CD4-positive, alpha-beta T cell treated with Interleukin-4 for 4 hours (primary cell): Measurements from ENCODE around the gene TTLL4.
"Not testable (repeated sequence)": the region's sequence is repeated elsewhere in the genome, so short reads cannot be mapped to it uniquely, and the experiment has no call there.

Experiments
- DNase-seq: peaks from one replicate; pipeline ENCODE4 v3.0.0-alpha.2; 2020

TTLL4 gene

DNA sequence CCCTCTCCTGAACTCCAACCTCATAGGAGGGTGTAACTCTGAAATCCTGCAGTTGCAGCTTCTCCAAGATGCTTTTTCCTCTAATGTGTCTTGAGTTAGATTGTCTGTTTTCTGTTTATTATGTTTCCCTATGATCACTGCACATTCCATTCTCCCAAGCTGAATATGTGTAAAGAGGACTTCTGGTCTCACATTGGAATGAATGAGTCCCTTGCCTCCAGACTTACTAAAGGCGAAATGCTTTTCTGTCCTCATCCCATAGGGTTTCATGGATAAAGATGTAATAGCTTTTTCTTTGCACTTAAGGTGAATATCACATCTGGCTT is 35.8 kb downstream of the TTLL4 start:
- no peak for DNase-seq

DNA sequence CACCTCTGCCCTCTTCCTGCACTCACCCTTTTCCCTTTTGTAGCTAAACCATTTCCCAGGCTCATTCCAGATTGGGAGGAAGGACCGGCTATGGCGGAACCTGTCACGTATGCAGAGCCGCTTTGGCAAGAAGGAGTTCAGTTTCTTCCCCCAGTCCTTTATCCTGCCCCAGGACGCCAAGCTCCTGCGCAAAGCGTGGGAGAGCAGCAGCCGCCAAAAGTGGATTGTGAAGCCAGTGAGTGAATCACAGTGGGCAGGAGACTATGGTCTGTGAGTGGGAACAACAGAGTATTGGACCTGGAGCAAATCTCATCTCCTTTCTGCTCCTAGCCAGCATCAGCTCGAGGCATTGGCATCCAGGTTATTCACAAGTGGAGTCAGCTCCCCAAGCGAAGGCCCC is 36.3 kb downstream of the TTLL4 start:
- DNase-seq = no peak

DNA sequence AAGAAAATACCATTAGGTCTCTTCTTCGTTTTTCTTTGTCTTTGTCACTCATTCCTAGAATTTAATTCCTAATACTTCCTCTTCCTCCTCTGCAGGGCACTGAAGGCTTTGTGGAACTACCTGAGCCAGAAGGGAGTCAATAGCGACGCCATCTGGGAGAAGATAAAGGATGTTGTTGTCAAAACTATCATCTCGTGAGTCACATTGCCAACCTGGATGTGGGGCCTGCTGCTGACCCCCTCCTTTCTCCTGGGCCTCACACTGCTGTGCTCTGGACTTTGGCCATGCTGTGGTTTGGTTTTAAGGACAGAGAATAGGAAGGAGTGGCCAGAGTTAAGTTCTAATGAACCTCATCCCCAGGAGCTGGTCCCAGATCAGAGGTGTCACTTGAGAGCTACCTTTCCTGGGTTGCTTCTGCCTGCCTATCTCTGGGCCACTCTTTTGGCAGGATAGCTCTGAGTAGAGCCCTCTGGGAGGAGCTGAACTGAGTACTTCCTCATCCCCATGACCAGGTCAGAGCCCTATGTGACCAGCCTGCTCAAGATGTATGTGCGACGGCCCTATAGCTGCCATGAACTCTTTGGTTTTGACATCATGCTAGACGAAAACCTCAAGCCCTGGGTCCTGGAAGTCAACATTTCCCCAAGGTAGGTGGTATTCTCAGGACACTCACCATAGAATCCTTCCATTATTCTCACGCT is 38.3 kb downstream of the TTLL4 start:
- DNase-seq = no peak

DNA sequence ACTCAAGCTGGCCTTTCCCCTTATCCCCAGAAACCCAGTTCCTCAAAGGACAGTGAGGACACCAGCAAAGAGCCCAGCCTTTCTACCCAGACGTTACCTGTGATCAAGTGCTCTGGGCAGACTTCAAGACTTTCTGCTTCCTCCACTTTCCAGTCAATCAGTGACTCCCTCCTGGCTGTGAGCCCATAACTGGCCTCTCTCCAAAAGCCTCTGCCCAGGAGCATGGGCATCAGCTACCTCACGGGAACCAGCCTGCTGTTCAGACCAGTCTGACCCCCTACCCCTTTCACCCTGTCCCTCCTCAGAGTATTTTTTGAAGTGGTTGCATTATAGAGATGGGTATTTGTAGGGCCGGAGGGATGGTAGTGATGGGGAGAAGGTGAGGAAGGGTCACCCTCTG is 43.6 kb downstream of the TTLL4 start:
- DNase-seq = no peak

DNA sequence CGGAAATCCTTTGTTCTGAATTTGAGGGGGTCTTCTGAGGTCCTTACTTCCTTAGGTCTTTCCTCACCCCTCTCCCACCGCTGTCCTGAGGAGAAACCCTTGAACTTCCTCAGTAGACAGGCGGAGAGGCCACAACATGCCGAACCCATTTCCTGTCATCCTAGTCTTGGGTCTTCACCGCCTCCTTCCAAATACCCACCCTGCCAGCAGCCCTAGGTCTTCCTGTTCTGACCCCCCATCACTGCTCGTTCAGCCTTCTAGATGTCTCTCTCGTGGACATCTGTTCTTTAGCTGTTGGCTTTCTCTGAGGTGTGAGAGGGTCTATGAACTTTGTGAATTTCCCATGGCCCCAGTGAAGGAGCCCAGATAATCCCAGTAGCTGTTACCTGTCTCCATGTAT is 44.1 kb downstream of the TTLL4 start:
- DNase-seq = no peak

DNA sequence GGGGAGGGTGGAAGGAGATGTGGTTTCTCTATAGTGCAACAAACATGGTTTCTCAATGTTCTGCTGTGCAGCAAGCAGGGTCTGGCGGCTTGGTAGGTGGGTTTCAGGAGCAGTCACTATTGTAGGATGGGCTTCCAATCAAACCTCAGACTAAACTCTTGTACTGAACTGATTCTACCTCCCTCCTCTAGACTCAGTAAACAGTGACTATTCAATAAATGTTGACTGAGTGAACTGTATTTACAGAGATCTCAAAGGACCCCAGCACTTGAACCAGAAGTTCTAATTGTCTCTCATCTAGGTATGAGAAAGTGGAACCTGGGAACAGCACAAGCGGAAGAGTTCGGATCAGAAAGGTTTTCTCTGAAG is 44.5 kb downstream of the TTLL4 start:
- DNase-seq = no peak

DNA sequence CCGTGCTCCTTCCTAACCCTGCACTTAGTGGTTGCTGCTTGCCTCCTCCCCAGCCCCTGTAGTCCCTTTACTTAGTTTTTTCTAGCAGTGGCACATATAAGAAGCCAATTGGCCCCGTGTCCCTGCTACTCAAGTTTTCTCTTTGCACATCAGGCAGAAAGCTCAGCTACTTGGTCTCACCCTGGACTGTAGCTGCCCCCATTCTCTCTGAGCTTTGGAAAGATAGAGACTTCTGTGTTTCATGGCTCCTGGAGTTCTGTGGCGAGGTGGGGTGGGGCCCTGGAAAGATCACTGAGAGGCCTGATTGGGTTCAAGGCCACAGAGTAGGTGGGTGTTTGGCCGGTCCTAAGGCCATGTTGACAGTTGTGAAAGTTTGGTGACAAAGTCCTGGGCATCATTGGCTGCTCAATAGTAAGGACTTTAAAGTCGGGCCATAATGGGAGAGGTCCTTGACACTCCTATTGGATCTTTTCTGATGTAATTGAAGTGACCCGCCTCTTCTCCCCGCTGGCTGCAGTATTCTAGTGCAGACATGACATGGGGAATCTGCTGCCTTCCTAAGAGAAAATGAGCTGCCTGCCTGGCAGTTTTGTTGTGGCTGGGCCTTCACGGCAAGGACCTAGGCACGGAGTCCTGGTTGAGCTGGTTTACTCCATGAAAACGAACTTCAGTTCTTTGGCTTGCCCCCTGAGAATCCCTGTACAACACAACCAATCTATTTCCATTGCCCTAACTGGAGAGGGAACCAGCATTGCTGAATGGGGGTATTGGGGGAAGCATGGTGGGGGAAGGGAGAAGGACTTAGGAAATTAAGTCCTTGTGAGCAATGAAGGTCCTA is 45.2 kb downstream of the TTLL4 start:
- no peak for DNase-seq

DNA sequence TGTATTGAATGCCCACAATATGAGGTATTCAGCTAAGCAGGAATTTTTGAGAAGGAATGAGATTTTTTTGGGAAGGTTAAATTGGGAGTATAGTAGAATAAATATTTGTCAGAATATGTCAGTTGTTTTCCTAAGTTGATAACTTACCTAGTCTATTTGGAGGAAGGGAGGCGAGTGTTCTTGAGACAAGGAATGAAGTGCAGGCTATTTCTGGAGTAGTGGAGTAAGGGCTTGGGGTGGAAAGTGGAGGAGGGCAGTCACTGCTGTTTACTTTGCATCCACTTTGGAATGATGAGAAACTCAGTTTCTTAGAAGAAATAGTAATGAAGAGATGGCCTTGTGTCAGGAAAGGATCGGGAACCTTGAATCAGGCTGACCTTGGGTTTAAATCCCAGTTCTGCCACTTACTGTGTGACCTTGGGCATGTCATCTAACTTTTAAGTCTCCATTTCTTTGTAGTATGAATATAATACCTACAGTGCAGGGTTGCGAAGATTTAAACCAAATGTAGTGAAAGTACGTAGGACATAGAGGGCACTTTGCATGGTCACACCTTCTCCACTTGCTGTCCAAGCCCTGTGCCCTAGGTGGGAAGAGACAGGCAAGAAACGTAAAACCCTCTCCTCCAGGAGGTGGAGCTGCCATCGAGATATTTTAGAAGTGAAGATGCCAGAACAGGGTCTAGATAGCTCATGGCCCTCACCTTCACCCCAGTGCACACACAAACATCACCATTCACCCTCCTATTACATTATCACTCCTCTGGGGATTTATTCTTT is 46.2 kb downstream of the TTLL4 start:
- no peak for DNase-seq

DNA sequence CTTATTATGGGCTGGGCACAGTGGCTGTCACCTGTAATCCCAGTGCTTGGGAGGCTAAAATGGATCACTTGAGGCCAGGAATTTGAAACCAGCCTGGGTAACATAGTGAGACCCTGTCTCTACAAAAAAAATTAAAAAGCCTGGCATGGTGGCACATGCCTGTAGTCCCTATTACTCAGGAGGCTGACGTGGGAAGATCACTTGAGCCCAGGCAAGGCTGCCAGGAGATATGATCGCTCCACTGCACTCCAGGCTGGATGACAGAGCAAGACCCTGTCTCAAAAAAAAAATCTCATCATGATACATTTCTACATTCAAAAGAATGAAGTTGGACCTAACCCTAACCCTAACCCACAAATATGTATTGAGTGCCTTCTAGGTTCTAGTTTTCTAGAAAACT is 51.2 kb downstream of the TTLL4 start:
- DNase-seq = no peak

DNA sequence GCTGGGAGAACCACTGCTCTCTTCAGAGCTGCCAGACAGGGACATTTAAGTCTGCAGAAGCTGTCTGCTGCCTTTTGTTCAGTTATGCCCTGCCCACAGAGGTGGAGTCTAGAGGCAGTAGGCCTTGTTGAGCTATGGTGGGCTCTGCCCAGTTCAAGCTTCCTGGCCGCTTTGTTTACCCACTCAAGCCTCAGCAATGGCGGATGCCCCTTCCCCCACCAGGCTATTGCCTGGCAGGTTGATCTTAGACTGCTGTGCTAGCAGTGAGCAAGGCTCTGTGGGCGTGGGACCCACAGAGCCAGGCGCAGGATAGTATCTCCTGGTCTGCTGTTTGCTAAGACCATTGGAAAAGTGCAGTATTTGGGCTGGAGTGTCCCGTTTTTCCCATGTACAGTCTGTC is 62.1 kb downstream of the TTLL4 start:
- DNase-seq = not testable (repeated sequence)

DNA sequence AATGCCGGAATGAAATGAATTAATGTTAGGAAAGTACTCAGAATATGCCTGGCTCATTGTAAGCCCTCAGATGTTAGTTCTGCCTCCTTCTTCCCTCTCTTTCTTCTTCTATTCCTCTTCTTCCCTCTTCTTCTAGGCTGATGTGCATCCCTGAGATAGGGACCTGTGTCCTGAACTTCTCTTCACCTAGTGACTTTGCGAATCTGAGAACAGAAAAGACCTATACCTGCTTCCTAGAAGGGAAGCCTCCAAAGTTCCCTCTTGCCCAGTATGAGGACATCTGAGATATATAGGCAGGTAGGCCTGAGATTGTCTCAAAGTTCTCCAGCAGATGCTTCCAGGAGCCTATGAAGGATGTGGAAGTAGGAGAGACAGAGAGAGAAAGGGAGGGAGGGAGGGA is 63.2 kb downstream of the TTLL4 start:
- DNase-seq = no peak

DNA sequence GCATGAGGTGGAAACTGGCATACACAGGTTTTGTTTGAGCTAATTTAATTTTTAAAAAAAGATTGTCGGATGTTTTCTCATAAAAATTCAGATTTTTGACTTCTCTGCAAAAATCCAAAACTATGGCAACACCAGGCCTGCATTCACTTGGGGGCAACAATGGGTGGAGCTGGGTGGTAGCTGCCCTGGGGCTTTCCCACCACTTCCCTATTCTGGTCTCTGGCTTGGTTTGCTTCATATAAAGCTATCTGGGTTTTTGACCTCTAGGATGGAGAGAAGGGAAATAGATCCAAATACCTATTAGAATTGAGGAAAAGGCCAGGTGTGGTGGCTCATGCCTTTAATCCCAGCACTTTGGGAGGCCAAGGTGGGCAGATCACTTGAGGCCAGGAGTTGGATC is 65.9 kb downstream of the TTLL4 start:
- no peak for DNase-seq

DNA sequence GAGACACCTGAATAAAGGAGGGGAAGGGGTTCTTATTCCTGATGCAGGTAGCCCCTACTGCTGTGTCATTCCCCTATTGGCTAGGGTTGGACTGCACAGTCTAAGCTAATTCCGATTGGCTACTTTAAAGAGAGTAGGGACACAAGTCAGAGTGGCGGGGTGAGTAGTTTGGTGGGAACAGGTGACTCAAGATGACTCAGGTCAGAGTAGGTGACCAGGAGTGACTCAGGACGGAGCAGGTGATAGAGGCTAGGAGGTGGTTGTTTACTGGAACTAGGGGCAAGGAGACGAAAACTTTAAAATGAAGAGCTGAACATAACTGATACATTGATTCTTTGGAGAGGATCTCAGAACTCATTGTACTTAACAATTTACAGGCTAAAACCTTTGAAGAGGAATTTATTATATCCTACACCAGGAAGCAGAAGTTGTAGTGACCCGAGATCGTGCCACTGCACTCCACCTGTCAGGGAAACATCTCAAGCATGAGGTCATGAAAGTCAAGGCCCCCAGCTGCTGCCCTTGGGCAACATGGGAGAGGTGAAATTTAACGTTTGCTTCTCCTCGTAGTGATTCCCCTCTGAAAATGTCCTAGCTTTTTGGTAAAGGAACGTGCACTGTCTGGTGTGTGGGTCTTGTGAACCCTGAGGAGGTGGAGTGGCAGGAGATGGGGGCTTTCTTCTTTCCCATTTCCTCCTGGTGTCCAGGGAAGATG is 66.8 kb downstream of the TTLL4 start:
- DNase-seq = no peak

DNA sequence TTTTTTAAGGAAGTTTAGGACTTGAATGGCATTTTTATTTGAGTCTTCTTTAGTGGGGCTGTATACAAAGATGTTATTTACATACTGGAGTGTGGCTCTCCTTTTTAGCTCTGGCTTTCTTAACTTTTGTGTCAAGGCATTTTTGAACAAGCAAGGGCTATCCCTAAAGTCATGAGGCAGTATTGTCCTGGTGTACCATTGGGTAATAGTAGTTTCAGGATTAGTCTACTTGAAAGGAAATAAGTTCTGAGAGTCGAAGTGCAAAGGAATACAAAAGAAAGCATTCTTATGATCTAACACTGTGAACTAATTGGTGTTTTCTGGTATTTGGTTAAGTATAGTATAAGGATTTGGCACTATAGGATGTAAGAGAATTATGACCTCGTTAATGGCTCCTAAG is 69.4 kb downstream of the TTLL4 start:
- DNase-seq = no peak

DNA sequence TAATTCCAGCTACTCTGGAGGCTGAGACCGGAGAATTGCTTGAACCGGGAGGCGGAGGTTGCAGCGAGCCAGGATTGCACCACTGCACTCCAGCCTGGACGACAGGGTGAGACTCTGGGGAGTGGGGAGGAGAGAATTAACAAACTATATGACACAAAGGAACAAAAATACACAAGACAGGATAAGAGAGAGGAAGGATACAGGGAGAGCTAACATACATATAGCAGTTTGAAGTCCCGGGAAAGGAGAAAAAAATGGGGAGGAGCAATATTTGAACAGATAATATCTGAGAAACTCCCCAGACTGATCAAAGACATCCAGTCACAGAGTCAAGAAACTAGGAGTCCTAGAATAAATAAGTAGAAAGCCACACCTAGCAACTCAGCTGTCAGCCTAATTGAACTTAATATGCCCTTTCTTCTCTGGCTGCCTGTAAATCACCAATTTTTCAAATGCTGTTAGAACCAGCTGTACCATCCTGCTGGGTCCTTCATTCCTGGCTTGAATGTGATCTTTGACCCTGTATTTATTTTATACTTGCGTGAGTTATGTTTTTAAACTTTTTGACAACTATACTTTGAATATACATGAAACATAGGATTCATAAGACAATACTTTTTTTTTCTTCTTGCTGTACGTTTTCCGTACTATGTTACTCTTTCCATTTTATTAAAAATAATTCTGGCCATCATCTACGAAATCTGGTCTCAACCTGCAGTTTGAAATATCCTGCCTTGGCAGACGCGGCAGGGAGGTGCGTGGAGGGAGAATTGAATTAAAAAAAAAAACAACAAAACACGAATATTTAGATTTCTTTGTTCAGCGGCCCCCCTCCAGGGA is 70.4 kb downstream of the TTLL4 start:
- no peak for DNase-seq

DNA sequence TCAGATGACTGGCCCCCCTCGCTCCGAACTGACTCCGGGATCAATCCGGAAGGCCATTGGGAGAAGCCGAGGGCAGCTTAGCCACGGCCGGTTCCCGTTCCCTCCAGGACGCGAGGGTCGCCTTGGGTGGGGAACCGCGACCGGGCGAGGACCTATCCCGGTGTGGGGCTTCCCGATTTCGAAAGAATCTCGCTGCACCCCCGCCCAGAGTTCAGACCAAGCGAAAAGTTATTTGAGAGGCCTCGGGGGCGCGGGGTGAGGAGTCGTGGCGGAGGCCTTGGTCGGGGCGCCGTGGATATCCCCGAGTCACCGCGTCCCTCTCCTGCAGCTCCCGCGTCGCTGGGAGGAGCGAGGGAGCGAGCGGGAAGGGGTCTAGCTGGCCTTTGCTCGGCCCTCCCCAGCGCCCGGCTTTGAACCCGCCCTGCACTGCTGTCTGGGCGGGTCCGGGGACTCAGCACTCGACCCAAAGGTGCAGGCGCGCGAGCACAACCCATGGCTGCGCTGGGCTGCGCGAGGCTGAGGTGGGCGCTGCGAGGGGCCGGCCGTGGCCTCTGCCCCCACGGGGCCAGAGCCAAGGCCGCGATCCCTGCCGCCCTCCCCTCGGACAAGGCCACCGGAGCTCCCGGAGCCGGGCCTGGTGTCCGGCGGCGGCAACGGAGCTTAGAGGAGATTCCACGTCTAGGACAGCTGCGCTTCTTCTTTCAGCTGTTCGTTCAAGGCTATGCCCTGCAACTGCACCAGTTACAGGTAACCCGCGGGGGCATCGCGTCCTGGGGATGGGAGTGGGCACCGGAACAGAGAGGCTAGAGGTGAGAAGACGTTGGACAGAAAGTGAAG is 71.3 kb downstream of the TTLL4 start, which contains the start of gene CYP27A1:
CYP27A1 (plus strand) TSS at position 457 of the 837 bp plus-strand sequence; CDS start at position 493, 36 bp downstream.
- DNase-seq = no peak

DNA sequence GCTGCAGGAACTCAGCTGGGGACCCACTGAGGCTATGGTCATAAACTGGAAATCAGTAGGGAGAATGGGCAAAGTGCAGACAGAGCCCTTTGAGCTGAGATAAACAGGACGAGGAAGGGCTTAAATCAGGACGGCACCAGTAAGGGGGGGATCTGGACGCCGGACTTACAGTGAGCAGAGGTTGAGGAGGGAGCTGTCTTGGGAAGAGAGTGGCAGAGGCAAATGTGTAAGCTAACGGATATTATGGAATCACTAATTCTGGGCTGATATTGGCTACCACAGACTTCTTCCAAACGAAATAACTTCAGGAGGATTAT is 71.9 kb downstream of the TTLL4 start:
- no peak for DNase-seq

DNA sequence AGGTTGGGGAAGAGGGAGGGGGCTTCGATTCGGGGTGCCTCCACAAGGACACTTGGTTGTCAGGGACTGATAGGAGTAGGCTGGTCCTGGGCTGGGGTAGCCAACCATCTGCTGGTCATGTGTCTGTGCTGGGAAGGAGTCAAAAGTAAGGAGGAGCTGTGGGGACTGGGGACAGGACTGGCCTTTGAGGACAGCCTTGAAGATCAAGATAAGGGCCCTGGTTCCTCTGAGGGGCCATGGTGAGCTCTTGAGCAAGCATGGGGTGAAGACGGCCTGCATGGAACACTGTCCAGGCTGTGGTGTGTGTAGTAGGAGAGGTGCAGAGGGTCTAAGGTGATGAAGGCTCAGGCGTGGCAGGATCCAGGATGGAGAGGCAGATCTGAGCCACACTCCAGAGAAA is 73.1 kb downstream of the TTLL4 start:
- no peak for DNase-seq

DNA sequence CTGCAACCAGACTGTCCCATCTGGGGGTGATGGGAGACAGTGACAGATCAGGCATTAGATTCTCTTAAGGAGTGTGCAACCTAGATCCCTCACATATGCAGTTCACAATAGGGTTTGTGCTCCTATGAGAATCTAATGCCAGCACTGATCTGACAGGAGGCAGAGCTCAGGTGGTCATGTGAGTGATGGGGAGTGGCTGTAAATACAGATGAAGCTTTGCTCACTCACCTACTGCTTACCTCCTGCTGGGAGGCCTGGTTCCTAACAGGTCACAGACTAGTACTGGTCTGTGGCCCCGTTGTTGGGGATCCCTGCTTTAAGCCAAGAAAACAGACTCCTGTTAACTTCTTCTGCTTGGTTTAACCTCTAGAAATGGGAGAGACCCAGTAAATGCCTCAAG is 74.5 kb downstream of the TTLL4 start:
- no peak for DNase-seq

DNA sequence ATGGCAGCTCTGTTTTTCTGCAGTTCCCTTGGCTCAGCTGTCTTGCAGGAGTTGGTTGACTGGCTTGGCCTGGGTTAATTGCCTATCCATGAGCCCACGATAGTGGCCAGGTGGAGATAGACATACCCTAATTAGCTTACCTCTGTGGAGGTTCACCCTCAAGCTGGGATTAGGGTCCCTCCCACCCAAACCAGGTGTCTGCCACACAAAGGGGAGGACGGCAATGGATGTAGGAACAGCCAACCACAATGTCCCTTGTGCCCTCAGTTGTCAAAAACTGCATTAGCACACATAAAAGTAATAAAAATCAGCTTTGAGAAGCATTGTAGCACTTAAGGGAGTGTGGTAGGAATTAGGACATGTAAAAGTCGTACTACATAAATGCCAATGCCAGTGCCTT is 75.5 kb downstream of the TTLL4 start:
- no peak for DNase-seq

DNA sequence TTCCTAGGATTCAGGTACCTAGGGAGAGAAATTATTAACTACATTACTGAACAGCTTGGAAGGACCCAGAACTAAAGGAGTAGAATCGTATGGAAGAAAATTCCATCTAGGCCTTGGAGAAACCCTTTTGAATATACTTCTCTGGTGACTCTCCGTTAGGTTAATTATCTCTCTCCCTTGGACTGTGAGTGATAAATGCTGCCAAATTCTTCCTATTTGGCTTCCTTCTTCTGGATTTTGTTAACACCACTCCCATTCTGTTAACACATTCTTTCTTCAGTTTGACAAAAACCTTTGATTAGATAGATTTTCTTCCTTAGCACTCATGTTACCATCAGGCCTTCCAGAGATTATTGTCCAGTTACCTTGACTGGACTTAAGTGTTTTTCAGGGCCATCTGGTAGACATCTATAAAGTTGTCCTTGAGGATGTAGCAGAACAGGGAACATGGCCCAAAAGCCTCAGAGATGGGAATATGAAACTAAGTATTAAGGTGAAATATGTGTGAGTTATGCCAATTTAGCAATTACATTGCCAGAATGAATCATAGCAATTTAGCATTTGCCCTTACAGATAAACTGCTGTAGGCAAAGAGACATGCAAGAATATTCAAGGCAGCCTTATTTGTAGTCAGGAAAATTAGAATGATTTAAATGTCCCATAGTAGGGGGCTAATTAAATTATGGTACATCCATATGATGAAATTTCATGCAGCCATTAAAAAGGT is 78.1 kb downstream of the TTLL4 start:
- no peak for DNase-seq
